IMR-90 (cell line): ENCODE results near the gene RASL10A. TPM values are rescaled to one million over a fixed set of nuclear protein-coding genes. Genes with fewer than 3 reads are reported as not detected.
"Not testable (repeated sequence)": the region's sequence is repeated elsewhere in the genome, so short reads cannot be mapped to it uniquely, and the experiment has no call there.

ENCODE experiments used
- ATAC-seq: fragments of 200-7000 bp; cut with Tn5 transposase; 2 replicates; pipeline ENCODE4 v1.9.1; 2020; ENCODE audit warnings: low read depth, mild to moderate bottlenecking, moderate library complexity
- BruUV-seq: library from RNA; stranded (reverse); fragments of 400-500 nt; replicated peaks from 2 replicates; lab custom pipeline; 2021; lab: Mats Ljungman, UMichigan
- CTCF ChIA-PET: fragments of 300-600 bp; formaldehyde crosslinking; extraction: SDS; loops from one replicate; lab custom pipeline; 2021; ENCODE audit warnings: antibody characterized with exemption; lab: Yijun Ruan, JAX
- POLR2A ChIA-PET: fragments of 300-600 bp; sonication (Branson Sonifier 250); formaldehyde crosslinking; loops from one replicate; lab custom pipeline; 2022; ENCODE audit warnings: antibody characterized with exemption; ENCODE audit not compliant: unreplicated experiment; lab: Charles Lee
- DNase-seq: peaks from one replicate; pipeline ENCODE4 v3.0.0; 2013
- H2AFZ ChIP-seq: replicated peaks from 2 replicates; pipeline ENCODE3; 2013; ENCODE audit warnings: low read length, mild to moderate bottlenecking; ENCODE audit not compliant: poor library complexity
- H2AK5ac ChIP-seq: 2 replicates; pipeline ENCODE4 v1.6.1; 2013; ENCODE audit warnings: low read depth, low read length, inconsistent platforms
- H2AK9ac ChIP-seq: replicated peaks from 2 replicates; pipeline ENCODE3; 2013; ENCODE audit warnings: mild to moderate bottlenecking, low read depth, low read length, moderate library complexity; ENCODE audit not compliant: poor library complexity
- H2BK120ac ChIP-seq: 2 replicates; pipeline ENCODE4 v1.6.1; 2013; ENCODE audit warnings: low read depth, low read length, inconsistent platforms
- H2BK15ac ChIP-seq: 3 replicates; pipeline ENCODE4 v1.6.1; 2013; ENCODE audit warnings: low read depth, low read length, inconsistent platforms
- H2BK20ac ChIP-seq: 2 replicates; pipeline ENCODE4 v1.6.1; 2013; ENCODE audit warnings: low read depth, mild to moderate bottlenecking, inconsistent platforms, low read length, moderate library complexity
- H2BK5ac ChIP-seq: 2 replicates; pipeline ENCODE4 v1.6.1; 2013; ENCODE audit warnings: mild to moderate bottlenecking, low read depth, low read length, inconsistent platforms; ENCODE audit not compliant: poor library complexity, severe bottlenecking
- H3K14ac ChIP-seq: replicated peaks from 2 replicates; pipeline ENCODE4 v1.6.1; 2013; ENCODE audit warnings: low read depth, low read length, inconsistent platforms
- H3K18ac ChIP-seq: 2 replicates; pipeline ENCODE4 v1.6.1; 2013; ENCODE audit warnings: low read depth, low read length, control low read depth
- H3K23ac ChIP-seq: 2 replicates; pipeline ENCODE4 v1.6.1; 2013; ENCODE audit warnings: low read depth, low read length, inconsistent platforms
- H3K27ac ChIP-seq: 2 replicates; pipeline ENCODE4 v1.5.1; 2013; ENCODE audit warnings: mild to moderate bottlenecking, control low read depth, low read length; ENCODE audit not compliant: insufficient read depth
- H3K27me3 ChIP-seq: 2 replicates; pipeline ENCODE4 v1.6.1; 2013; ENCODE audit warnings: low read length; ENCODE audit not compliant: control insufficient read depth, insufficient read depth
- H3K36me3 ChIP-seq: 2 replicates; pipeline ENCODE4 v1.6.1; 2013; ENCODE audit warnings: low read length, mixed read lengths; ENCODE audit not compliant: control insufficient read depth, insufficient read depth
- H3K4ac ChIP-seq: 2 replicates; pipeline ENCODE4 v1.6.1; 2013; ENCODE audit warnings: low read depth, low read length, inconsistent platforms
- H3K4me1 ChIP-seq: 2 replicates; pipeline ENCODE4 v1.6.1; 2013; ENCODE audit warnings: low read length, mixed read lengths; ENCODE audit not compliant: control insufficient read depth, insufficient read depth
- H3K4me2 ChIP-seq: 2 replicates; pipeline ENCODE4 v1.6.1; 2013; ENCODE audit warnings: low read depth, mild to moderate bottlenecking, control low read depth, low read length, moderate library complexity
- H3K4me3 ChIP-seq: 2 replicates; pipeline ENCODE4 v1.5.1; 2013; ENCODE audit warnings: low read depth, mild to moderate bottlenecking, control low read depth, low read length, moderate library complexity; ENCODE audit not compliant: insufficient read depth
- H3K56ac ChIP-seq: 2 replicates; pipeline ENCODE4 v1.6.1; 2013; ENCODE audit warnings: low read length, inconsistent platforms; ENCODE audit not compliant: insufficient read depth; ENCODE audit errors: extremely low read depth
- H3K79me1 ChIP-seq, 2 experiments: 2 replicates each; pipeline ENCODE4 v1.6.1; 2013; ENCODE audit warnings: low read length in 2 of 2, inconsistent platforms in 1 of 2, low read depth in 1 of 2
- H3K9ac ChIP-seq: 2 replicates; pipeline ENCODE4 v1.6.1; 2013; ENCODE audit warnings: low read depth, low read length, control low read depth
- H3K9me1 ChIP-seq: 2 replicates; pipeline ENCODE4 v1.6.1; 2013; ENCODE audit warnings: low read length, inconsistent platforms; ENCODE audit not compliant: insufficient read depth
- H3K9me3 ChIP-seq: 2 replicates; pipeline ENCODE4 v1.6.1; 2013; ENCODE audit warnings: low read length; ENCODE audit not compliant: control insufficient read depth, insufficient read depth
- H4K20me1 ChIP-seq: 2 replicates; pipeline ENCODE4 v1.6.1; 2013; ENCODE audit warnings: low read length, inconsistent platforms; ENCODE audit not compliant: insufficient read depth
- H4K5ac ChIP-seq: 2 replicates; pipeline ENCODE4 v1.6.1; 2013; ENCODE audit warnings: mild to moderate bottlenecking, low read depth, low read length, control low read depth
- H4K8ac ChIP-seq, 2 experiments: 2 replicates each; pipeline ENCODE4 v1.6.1; 2013; ENCODE audit warnings: low read depth in 2 of 2, low read length in 2 of 2, control low read depth in 1 of 2, inconsistent platforms in 1 of 2
- H4K91ac ChIP-seq: 2 replicates; pipeline ENCODE4 v1.6.1; 2013; ENCODE audit warnings: low read depth, low read length, inconsistent platforms; ENCODE audit not compliant: insufficient read depth
- WGBS, 2 experiments: methylation state at CpG; one replicate each; pipeline versions ENCODE4 v1.1.5 to v1.1.7; 2013; ENCODE audit warnings: missing lambda C conversion rate in 2 of 2; ENCODE audit not compliant: insufficient read length in 1 of 2; ENCODE audit errors: extremely low coverage in 2 of 2; 5-methylcytosine and 5-hydroxymethylcytosine counted together
- dilution Hi-C: fragments of 300-500 bp; cut with HindIII; formaldehyde crosslinking; loops from one replicate; pipeline ENCODE4 v1.14.3; 2018; ENCODE audit warnings: low sequenced_read_pairs; ENCODE audit not compliant: unreplicated experiment
- in situ Hi-C: fragments of 300-500 bp; cut with MboI; formaldehyde crosslinking; loops from 3 replicates; pipeline ENCODE4 v1.14.3; 2019; ENCODE audit warnings: low sequenced_read_pairs, inconsistent platforms, mixed read lengths
- intact Hi-C: fragments of 100-400 bp; cut with micrococcal nuclease; formaldehyde crosslinking; loops from 2 replicates; pipeline ENCODE4 v1.10.0; 2022
- polyA plus RNA-seq, 3 experiments: library from polyadenylated mRNA; depleted of rRNA; stranded (reverse); fragments of >200 nt; gene quantifications; 2 replicates each; pipeline ENCODE4 v1.2.3, GENCODE V29; 2012; ENCODE audit warnings: low replicate concordance in 1 of 3
- total RNA-seq: library from RNA; depleted of rRNA; stranded (reverse); fragments of >200 nt; gene quantifications from 2 replicates; pipeline ENCODE4 v1.2.3, GENCODE V29; 2012
- TF ChIP-seq, protein P1 (sequence below): fragments of 150-350 bp; IDR thresholded peaks from 2 replicates; pipeline ENCODE4 v1.6.1; 2016; ENCODE audit warnings: low read depth, mild to moderate bottlenecking, low read length, moderate library complexity, borderline replicate concordance

Gene RASL10A
- total and polyA plus RNA-seq, 2 of the 4 experiments (the other 2 are of a cell fraction), result 0.26 TPM; not detected in 1

- dilution Hi-C loops, result no loop called here
- Histone ChIP-seq H3K27ac (no peak overlapping the region), H2BK15ac (no peak overlapping the region), H4K8ac (no peak overlapping the region), H3K4me1 (no peaks in the 10 kb centered on the region), H3K18ac (no peak overlapping the region), H3K36me3 (peaks cover 54% of the 10 kb centered on the region), H3K9me3 (no peaks in the 10 kb centered on the region), H2BK5ac (no peak overlapping the region), H2AK5ac (no peak overlapping the region), H2BK120ac (no peak overlapping the region), H2AFZ (no peak overlapping the region), H4K91ac (no peak overlapping the region), H3K14ac (no peak overlapping the region), H3K9me1 (no peaks in the 10 kb centered on the region), H3K4me3 (no peak overlapping the region), H4K5ac (no peak overlapping the region), H3K23ac (no peak overlapping the region), H3K79me1 (no peaks in the 10 kb centered on the region), H3K56ac (no peak overlapping the region), H2AK9ac (peak overlapping the region; percentile 59), H3K4ac (no peak overlapping the region), H3K27me3 (no peaks in the 10 kb centered on the region), H4K20me1 (peaks cover 11% of the 10 kb centered on the region; the same call in 1 of the 2 replicates), H2BK20ac (no peak overlapping the region), H3K9ac (no peak overlapping the region), H3K4me2 (no peak overlapping the region)
- DNase-seq (peak; percentile 4), ATAC-seq (no peak)
- POLR2A ChIA-PET, result no interaction called here
- TF ChIP-seq, protein P1, sequence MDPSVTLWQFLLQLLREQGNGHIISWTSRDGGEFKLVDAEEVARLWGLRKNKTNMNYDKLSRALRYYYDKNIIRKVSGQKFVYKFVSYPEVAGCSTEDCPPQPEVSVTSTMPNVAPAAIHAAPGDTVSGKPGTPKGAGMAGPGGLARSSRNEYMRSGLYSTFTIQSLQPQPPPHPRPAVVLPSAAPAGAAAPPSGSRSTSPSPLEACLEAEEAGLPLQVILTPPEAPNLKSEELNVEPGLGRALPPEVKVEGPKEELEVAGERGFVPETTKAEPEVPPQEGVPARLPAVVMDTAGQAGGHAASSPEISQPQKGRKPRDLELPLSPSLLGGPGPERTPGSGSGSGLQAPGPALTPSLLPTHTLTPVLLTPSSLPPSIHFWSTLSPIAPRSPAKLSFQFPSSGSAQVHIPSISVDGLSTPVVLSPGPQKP, result no peak
- no TSS peak for BruUV-seq
- CTCF ChIA-PET, result no interaction called here
- in situ Hi-C loops, result no loop called here
- intact Hi-C loops, result no loop called here
Observed at GRCh38 chr22:29345932-29346331, 30.4 kb upstream of the RASL10A start.

DNA sequence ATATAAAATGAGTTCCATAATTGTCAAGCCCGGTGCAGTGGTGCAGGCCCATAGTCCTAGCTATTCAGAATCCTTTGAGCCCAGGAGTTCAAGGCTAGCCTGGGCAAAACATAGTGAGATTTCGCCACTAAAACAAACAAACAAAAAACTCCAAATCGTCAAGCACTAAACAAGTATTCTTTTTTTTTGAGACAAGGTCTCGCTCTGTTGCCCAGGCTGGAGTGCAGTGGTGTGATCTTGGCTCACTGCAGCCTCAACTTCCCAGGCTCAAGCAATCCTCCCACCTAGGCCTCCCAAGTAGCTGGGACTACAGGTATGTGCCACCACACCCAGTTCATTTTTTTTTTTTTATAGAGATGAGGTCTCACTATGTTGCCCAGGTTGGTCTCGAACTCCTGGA lies 29.4 kb upstream of the RASL10A start:
- H3K79me1 ChIP-seq, H2AK9ac ChIP-seq, H3K18ac ChIP-seq, H3K27me3 ChIP-seq, in situ Hi-C loops, dilution Hi-C loops, H2BK15ac ChIP-seq, ATAC-seq, H4K8ac ChIP-seq, H3K56ac ChIP-seq, H3K4me2 ChIP-seq, H3K14ac ChIP-seq, H2AFZ ChIP-seq, H4K91ac ChIP-seq, H3K4me1 ChIP-seq, H3K9ac ChIP-seq, DNase-seq, H3K27ac ChIP-seq, H3K9me1 ChIP-seq, H4K5ac ChIP-seq, intact Hi-C loops, H2AK5ac ChIP-seq, H3K9me3 ChIP-seq, H3K4me3 ChIP-seq, H3K4ac ChIP-seq, H2BK5ac ChIP-seq, BruUV-seq, H2BK20ac ChIP-seq, H3K23ac ChIP-seq, POLR2A ChIA-PET, H2BK120ac ChIP-seq: not testable (repeated sequence)
- peaks cover 50% of the 10 kb centered on the region for H3K36me3 ChIP-seq
- CTCF ChIA-PET, result interaction anchor here (0.6 kb wide), 1 partner anchor 69 kb away, joined by 4 read pairs; no protein-coding TSS in a partner anchor
- 100% methylated on average over 1 of the region's 5 CpGs; no CpG with 5 or more reads in 1 of the 2 experiments for whole genome bisulfite sequencing, 2 experiments
- H4K20me1 ChIP-seq, result peaks cover 11% of the 10 kb centered on the region; the same call in 1 of the 2 replicates
